Measurements from ENCODE around the gene MAGI1. TPM values are rescaled to one million over a fixed set of nuclear protein-coding genes. Genes with fewer than 3 reads are reported as not detected.
"Not testable (repeated sequence)": the region's sequence is repeated elsewhere in the genome, so short reads cannot be mapped to it uniquely, and the experiment has no call there.

MAGI1 gene
- total RNA-seq, 1 donor from 2014 or later: 37.5 TPM

DNA sequence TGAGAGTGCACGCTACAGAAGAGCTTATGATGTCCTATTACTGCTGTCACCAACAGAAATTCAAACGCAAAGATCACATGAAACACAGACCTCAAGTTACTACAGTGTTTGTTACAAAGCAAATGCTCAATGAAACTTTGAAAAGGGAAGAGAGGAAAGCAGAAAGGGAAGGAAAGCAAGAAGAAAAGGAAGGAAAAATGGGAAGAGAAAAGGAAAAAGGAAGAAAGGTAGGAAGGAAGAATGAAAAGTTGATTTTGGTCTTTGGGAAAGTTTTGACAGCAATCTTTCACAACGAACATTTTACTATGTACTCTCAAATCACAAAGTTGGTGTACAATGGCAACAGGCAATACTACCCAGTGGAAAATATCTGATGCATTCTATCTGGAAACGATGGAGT is 514.8 kb downstream of the MAGI1 start:
- ATAC-seq (no peak), DNase-seq (no peak)
- intact Hi-C loops (cut with micrococcal nuclease): no loop called here

GRCh38 chr3:65521032-65521431 is 517.7 kb downstream of the MAGI1 start:
- ATAC-seq (no peak), DNase-seq (no peak)
- intact Hi-C loops (cut with micrococcal nuclease): no loop called here

DNA sequence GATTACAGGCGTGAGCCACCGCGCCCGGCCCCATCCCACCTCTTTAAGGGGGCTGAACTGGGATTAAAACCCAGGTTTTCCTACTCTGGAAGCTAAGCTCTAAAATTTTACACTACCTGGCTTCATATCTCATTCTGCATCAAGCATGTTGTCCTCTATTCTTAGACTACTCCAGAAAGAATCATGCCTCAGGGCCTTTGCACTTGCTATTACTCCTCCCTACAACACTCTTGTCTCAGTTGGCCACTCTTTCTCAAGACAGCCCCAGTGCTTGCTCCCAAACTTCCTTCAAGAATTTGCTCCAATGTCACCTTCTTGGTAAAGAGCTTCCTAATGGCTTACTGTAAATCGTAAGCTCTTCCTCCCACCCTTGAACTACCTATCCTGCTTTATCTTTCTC is 521.7 kb downstream of the MAGI1 start:
- intact Hi-C loops (cut with micrococcal nuclease): no loop called here
- ATAC-seq: no peak
- no peak for DNase-seq

DNA sequence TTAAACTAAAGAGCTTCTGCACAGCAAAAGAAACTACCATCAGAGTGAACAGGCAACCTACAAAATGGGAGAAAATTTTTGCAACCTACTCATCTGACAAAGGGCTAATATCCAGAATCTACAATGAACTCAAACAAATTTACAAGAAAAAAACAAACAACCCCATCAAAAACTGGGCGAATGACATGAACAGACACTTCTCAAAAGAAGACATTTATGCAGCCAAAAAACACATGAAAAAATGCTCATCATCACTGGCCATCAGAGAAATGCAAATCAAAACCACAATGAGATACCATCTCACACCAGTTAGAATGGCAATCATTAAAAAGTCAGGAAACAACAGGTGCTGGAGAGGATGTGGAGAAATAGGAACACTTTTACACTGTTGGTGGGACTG is 524.4 kb downstream of the MAGI1 start:
- intact Hi-C loops (cut with micrococcal nuclease); DNase-seq; ATAC-seq: not testable (repeated sequence)

DNA sequence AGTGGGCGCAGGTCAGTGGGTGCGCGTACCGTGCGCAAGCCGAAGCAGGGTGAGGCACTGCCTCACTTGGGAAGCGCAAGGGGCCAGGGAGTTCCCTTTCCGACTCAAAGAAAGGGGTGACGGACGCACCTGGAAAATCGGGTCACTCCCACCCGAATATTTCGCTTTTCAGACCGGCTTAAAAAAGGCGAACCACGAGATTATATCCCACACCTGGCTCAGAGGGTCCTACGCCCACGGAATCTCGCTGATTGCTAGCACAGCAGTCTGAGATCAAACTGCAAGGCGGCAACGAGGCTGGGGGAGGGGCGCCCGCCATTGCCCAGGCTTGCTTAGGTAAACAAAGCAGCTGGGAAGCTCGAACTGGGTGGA is 529.3 kb downstream of the MAGI1 start:
- ATAC-seq; intact Hi-C loops (cut with micrococcal nuclease): not testable (repeated sequence)

DNA sequence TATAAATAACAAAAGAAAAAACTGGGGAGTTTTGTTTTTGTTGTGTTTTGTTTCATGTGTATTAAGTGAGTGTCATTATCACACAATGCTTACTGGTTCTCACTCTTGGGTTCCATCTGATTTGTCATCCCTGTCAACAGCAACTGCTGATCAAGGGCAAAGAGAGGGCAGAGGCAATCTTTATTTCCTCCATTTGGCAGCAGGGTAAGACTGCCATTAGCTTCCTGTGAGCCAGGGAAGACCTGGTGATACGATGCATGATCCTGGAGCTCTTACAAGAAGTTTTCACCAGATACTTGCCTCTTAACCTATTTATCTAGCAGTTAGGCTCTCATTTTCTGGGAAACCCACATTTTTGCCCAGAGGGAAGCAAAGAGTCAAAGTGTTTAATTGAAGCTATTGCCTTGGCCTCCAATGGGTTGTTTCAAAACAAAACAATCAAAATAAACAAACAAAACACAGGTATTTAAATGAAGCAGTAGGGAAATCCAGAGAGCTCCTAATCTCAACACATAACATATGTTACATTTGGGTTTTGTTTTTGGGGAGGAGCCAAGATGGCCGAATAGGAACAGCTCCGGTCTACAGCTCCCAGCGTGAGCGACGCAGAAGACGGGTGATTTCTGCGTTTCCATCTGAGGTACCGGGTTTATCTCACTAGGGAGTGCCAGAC is 529.8 kb downstream of the MAGI1 start:
- no peak for DNase-seq
- peak; percentile 79 for ATAC-seq
- intact Hi-C loops (cut with micrococcal nuclease): no loop called here

More for the DNA sequence above, 529.3 kb downstream of the MAGI1 start:
- DNase-seq: not testable (repeated sequence)

DNA sequence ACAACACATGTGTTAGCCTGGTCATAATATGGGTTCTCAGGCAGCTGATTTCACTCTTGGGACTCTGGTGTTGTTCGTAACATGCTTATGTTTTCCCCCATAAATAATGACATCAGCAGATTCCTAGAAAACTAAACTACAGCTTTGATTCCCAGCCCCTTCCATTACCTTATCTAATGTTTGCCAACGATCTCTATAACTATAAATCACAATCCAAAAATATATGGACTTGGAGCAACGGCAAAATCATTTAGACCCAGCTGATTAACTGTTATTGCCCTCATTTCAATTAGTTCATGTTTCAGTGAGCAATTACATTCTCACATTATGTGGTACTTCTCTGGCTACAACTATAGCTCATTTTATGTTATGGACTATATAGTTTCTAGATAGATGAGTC is 531.3 kb downstream of the MAGI1 start:
- ATAC-seq (no peak), DNase-seq (no peak)
- intact Hi-C loops (cut with micrococcal nuclease): no loop called here

GRCh38 chr3:65503776-65504175 is 534.9 kb downstream of the MAGI1 start:
- ATAC-seq (no peak), DNase-seq (no peak)
- intact Hi-C loops (cut with micrococcal nuclease): no loop called here

GRCh38 chr3:65502526-65502925 is 536.2 kb downstream of the MAGI1 start:
- DNase-seq: no peak
- ATAC-seq: no peak
- intact Hi-C loops (cut with micrococcal nuclease): no loop called here

DNA sequence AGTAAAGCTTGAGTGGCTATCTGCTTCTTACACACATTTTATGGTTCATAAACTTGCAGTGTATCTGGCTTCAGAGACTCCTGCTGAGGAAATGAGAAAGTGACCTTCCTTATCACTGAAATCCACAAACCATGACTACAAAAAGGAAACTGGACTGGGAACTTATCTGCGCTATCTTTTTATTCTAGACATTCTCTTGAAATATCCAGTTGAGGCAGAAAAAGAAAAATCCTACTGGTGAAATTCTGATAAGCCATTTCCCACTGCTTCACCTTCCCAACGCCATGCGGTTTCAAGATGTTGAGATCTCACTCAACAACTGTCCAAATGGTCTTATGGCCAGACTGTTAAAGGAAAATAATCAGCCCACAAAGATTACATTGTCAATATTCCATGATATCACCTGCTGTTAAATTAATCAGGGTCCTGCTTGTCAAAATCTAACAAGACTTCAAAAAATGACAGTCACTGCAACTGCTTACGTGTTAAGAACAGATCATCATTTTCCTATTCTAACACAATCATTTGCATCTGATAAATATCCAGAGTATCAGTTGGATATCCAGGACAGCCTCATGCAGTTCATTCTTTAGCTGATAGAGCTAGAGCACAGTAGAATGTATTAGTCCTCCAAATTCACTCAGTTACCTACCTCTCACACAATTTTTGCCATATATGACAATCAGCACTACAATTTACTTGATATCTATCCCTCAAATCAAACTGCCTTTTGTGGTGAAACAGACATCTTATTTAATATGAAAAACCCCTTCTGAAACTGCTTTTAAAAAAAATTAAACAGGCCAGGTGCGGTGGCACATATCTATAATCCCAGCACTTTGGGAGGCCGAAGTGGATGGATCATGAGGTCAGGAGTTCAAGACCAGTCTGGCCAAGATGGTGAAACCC is 538.1 kb downstream of the MAGI1 start:
- DNase-seq (no peak), ATAC-seq (no peak)
- intact Hi-C loops (cut with micrococcal nuclease): no loop called here

DNA sequence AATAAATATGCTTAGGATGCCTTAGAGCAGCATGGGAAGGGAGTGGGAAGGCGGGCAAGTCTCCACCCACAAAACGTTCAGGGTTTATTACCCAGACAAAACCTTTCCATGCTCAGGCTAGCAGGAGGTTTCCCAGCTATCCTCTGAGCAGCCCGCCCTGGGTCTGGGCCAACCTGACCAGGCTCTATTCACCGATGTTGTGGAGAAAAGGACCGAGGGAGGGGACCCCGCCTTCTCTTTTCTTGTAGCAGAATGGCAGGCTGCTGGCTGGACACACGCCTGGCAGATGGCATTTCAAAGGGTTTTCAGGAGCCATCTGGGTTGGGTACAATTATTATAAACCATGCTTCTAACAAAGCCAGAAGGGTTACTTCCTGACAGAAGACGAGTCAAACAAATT is 540.9 kb downstream of the MAGI1 start:
- DNase-seq (no peak), ATAC-seq (no peak)
- intact Hi-C loops (cut with micrococcal nuclease): no loop called here

- intact Hi-C loops (cut with micrococcal nuclease): no loop called here
These were observed 541.5 kb downstream of the MAGI1 start for GRCh38 chr3:65497236-65497635.

GRCh38 chr3:65493938-65494337 is 544.8 kb downstream of the MAGI1 start:
- intact Hi-C loops (cut with micrococcal nuclease): no loop called here
- ATAC-seq (no peak), DNase-seq (no peak)

More at GRCh38 chr3:65497236-65497635, 541.5 kb downstream of the MAGI1 start:
- DNase-seq (no peak), ATAC-seq (peak; percentile 29)

DNA sequence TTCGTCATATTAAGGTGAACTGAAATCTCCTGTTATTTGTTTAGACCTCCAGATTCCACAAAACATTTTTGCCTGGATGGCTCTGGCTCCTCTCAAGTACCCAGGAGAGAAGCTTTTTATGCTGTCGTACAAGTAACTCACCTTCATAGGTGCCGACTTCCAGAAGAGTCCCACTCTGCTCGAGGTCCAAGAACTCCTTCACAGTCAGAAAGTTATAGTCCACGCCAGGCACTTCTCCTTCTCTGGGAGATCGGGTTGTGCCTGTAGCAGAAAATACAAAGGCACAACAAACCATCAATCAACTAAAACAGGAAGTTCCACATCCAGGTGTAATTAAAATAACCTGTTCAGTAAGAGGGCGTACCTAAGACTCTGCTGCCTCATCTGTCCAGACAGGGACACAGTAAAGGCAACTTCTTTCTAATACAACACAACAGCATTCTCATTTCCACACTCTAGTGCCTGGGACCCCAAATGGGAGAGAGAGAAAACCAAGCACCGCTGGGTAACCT is 545.3 kb downstream of the MAGI1 start:
- no peak for ATAC-seq
- intact Hi-C loops (cut with micrococcal nuclease): no loop called here

DNA sequence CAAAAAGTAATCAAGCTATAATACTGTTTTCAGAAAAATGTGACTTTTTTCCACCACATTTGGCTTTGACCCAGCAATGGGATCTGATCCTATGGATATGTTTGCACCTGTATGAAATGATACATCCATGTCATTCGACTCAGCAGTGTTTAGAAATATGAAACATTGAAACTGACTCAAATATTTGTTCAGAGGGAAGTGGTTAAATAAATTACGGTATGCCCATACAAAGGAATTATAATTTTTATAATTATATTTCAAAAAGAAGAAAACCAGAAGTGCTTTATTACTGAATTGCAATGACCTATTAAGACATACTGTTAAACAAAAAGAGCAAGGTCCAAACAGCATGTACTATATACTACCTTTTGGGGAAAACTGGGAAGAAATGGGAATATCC is 546.5 kb downstream of the MAGI1 start:
- ATAC-seq: no peak
- no peak for DNase-seq
- intact Hi-C loops (cut with micrococcal nuclease): no loop called here

More for the DNA sequence above, 545.3 kb downstream of the MAGI1 start:
- no peak for DNase-seq

GRCh38 chr3:65490114-65490513 is 548.6 kb downstream of the MAGI1 start:
- no peak for DNase-seq
- intact Hi-C loops (cut with micrococcal nuclease): no loop called here
- ATAC-seq: no peak

- ATAC-seq: no peak
- DNase-seq: no peak
- intact Hi-C loops (cut with micrococcal nuclease): no loop called here
These were observed 549.5 kb downstream of the MAGI1 start for GRCh38 chr3:65489253-65489652.

GRCh38 chr3:65485826-65486469 is 552.8 kb downstream of the MAGI1 start:
- no peak for DNase-seq
- intact Hi-C loops (cut with micrococcal nuclease): no loop called here
- peak; percentile 74 for ATAC-seq

DNA sequence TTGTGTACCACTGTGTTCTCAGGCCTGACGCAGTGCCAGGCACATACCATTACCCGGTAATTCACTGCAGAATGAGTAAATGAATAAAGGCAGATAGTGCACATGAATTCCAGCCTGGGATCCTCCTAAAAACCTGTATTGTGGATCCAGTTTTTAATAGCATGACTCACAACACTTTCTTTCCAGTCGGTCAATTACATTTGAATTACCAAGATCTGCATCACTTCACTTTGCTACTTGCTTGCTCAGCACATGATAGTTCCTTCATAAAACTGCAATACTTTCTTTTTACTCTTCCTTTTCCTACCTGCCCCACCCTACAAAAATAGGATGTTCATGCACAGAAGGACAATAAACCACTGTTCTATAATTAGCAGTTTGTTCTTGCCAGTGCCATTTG is 553.8 kb downstream of the MAGI1 start:
- DNase-seq (no peak), ATAC-seq (peak; percentile 25)
- intact Hi-C loops (cut with micrococcal nuclease): no loop called here

GRCh38 chr3:65483480-65483879 is 555.2 kb downstream of the MAGI1 start:
- intact Hi-C loops (cut with micrococcal nuclease): no loop called here
- peak; percentile 72 for DNase-seq
- peak; percentile 88 for ATAC-seq

Measured in left ventricle myocardium superior (tissue), 1 donor.